ENCODE measurements around the gene PLS1. TPM values are rescaled to one million over a fixed set of nuclear protein-coding genes. Genes with fewer than 3 reads are reported as not detected.
"Not testable (repeated sequence)": the region's sequence is repeated elsewhere in the genome, so short reads cannot be mapped to it uniquely, and the experiment has no call there.

PLS1 gene
- total RNA-seq, 1 donor from 2014 or later, result 1.8 TPM

- H3K27me3 ChIP-seq, result no peaks in the 10 kb centered on the region
- no peak overlapping the region for H3K4me3 ChIP-seq
- TF ChIP-seq, protein P1, sequence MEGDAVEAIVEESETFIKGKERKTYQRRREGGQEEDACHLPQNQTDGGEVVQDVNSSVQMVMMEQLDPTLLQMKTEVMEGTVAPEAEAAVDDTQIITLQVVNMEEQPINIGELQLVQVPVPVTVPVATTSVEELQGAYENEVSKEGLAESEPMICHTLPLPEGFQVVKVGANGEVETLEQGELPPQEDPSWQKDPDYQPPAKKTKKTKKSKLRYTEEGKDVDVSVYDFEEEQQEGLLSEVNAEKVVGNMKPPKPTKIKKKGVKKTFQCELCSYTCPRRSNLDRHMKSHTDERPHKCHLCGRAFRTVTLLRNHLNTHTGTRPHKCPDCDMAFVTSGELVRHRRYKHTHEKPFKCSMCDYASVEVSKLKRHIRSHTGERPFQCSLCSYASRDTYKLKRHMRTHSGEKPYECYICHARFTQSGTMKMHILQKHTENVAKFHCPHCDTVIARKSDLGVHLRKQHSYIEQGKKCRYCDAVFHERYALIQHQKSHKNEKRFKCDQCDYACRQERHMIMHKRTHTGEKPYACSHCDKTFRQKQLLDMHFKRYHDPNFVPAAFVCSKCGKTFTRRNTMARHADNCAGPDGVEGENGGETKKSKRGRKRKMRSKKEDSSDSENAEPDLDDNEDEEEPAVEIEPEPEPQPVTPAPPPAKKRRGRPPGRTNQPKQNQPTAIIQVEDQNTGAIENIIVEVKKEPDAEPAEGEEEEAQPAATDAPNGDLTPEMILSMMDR (IDR thresholded peaks at IDR 0.05), result no peak
- H3K36me3 ChIP-seq, result peaks cover 0 to 2% of the 10 kb centered on the region in 2 donors
- intact Hi-C loops (cut with DNase I), result no loop called here
- H3K9me3 ChIP-seq, result no peaks in the 10 kb centered on the region
- no peaks in the 10 kb centered on the region for H3K4me1 ChIP-seq
- no peak for DNase-seq (ENCODE audit: low spot score in 2 of 2)
- H3K27ac ChIP-seq, result no peak overlapping the region
Measured at GRCh38 chr3:142734834-142735233, 138.6 kb downstream of the PLS1 start.

GRCh38 chr3:142735462-142735861 is 139.3 kb downstream of the PLS1 start:
- Histone ChIP-seq H3K4me3 (no peak overlapping the region), H3K27ac (no peak overlapping the region), H3K4me1 (no peaks in the 10 kb centered on the region), H3K27me3 (no peaks in the 10 kb centered on the region), H3K9me3 (no peaks in the 10 kb centered on the region), H3K36me3 (peaks cover 0 to 2% of the 10 kb centered on the region in 2 donors)
- intact Hi-C loops (cut with DNase I), result no loop called here
- no peak for DNase-seq (ENCODE audit: low spot score in 2 of 2)
- TF ChIP-seq, protein P1 (IDR thresholded peaks at IDR 0.05), result no peak

DNA sequence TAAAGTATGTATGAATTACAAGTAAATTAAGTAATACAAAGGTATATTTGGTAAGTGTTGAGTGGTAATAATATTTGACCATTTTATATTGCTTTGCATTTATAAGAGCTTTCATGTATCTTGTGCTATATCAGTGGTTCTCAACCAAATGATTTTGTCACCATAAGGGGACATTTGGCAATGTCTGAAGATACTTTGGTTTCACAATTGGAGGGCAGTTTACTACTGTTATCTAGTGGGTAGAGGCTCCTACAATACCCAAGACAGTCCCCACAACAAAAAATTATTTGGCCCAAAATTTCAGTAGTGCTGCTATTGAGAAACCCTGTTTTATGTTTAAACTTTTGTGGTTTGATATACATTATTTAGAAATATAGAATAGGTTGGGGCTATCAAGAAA is 142.2 kb downstream of the PLS1 start:
- H3K4me3 ChIP-seq, result no peak overlapping the region
- no peaks in the 10 kb centered on the region for H3K9me3 ChIP-seq
- H3K4me1 ChIP-seq, result no peaks in the 10 kb centered on the region
- TF ChIP-seq, protein P1 (IDR thresholded peaks at IDR 0.05), result no peak
- H3K27me3 ChIP-seq, result no peaks in the 10 kb centered on the region
- no peak overlapping the region for H3K27ac ChIP-seq
- no peak for DNase-seq (ENCODE audit: low spot score in 2 of 2)
- H3K36me3 ChIP-seq, result peaks cover 0 to 1% of the 10 kb centered on the region in 2 donors
- intact Hi-C loops (cut with DNase I), result no loop called here

DNA sequence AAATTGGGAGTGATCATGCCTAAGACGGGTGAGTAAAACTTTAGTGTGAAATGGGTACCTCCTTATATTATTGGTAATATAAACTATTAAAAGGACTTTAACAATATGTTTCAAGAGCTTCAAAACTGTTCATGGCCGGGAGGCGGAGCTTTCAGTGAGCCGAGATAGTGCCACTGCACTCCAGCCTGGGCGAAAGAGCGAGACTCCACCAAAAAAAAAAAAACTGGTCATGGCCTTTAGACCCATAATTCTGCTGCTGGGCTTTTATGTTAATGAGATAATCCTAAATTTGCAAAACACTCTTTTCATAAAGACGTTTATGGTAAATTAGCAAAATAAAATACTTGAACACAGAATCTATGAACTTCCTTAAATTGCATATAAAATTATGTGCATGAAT is 150.5 kb downstream of the PLS1 start:
- no peak for DNase-seq (ENCODE audit: low spot score in 2 of 2)
- no peaks in the 10 kb centered on the region for H3K9me3 ChIP-seq
- no peak overlapping the region for H3K27ac ChIP-seq
- TF ChIP-seq, protein P1 (IDR thresholded peaks at IDR 0.05), result no peak
- H3K4me3 ChIP-seq, result no peak overlapping the region
- no peaks in the 10 kb centered on the region for H3K27me3 ChIP-seq
- H3K36me3 ChIP-seq, result peaks cover 9 to 23% of the 10 kb centered on the region in 2 donors
- H3K4me1 ChIP-seq, result no peaks in the 10 kb centered on the region
- intact Hi-C loops (cut with DNase I), result no loop called here

GRCh38 chr3:142750531-142750930 is 154.3 kb downstream of the PLS1 start:
- H3K27ac ChIP-seq; DNase-seq (ENCODE audit: low spot score in 2 of 2); intact Hi-C loops (cut with DNase I); H3K9me3 ChIP-seq; H3K27me3 ChIP-seq; H3K4me1 ChIP-seq; H3K4me3 ChIP-seq: not testable (repeated sequence)
- peaks cover 9 to 23% of the 10 kb centered on the region in 2 donors for H3K36me3 ChIP-seq

DNA sequence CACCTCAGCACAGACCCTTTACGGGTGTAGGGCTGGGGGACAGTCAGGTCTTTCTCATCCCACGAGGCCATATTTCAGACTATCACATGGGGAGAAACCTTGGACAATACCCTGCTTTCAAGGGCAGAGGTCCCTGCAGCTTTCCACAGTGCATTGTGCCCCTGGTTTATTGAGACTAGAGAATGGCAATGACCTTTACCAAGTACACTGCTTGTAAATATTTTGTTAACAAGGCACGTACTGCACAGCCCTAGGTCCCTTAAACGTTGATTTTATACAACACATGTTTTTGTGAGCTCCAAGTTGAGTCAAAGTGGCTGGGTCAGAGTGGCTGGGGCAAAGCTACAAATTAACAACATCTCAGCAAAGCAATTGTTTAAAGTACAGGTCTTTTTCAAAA is 156.4 kb downstream of the PLS1 start:
- intact Hi-C loops (cut with DNase I); H3K27ac ChIP-seq; DNase-seq (ENCODE audit: low spot score in 2 of 2); H3K4me1 ChIP-seq; H3K4me3 ChIP-seq; H3K9me3 ChIP-seq; H3K27me3 ChIP-seq: not testable (repeated sequence)
- H3K36me3 ChIP-seq, result peaks cover 9 to 23% of the 10 kb centered on the region in 2 donors

DNA sequence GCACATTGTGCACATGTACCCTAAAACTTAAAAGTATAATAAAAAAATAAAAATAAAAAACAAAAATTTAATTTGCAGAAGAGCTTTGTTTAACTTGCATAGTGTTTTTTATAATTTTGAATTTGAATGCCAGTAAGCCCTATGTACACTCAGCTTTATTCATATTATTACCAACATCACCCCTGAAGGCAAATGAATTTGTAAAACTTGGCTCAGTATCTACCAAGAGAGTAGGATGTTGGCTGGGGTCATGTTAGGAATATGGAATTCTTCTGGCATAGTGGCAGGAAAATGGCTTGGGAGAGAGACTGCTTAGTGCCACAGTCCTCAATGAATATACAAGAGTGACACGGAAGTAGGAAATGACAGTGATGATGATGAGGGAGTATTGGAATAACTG is 158.3 kb downstream of the PLS1 start:
- Histone ChIP-seq H3K36me3 (peaks cover 0 to 13% of the 10 kb centered on the region in 2 donors), H3K27ac (no peak overlapping the region), H3K4me3 (no peak overlapping the region), H3K9me3 (no peaks in the 10 kb centered on the region), H3K27me3 (no peaks in the 10 kb centered on the region), H3K4me1 (no peaks in the 10 kb centered on the region)
- intact Hi-C loops (cut with DNase I), result no loop called here
- TF ChIP-seq, protein P1 (IDR thresholded peaks at IDR 0.05), result no peak
- no peak for DNase-seq (ENCODE audit: low spot score in 2 of 2)

All from ascending aorta (tissue), 2 donors.